ENCODE measurements around the gene RSPH1.
A peak's percentile ranks its signal among the peaks of the same experiment; 100 is the strongest.
"Not testable (repeated sequence)": the region's sequence is repeated elsewhere in the genome, so short reads cannot be mapped to it uniquely, and the experiment has no call there.

RSPH1 gene

DNA sequence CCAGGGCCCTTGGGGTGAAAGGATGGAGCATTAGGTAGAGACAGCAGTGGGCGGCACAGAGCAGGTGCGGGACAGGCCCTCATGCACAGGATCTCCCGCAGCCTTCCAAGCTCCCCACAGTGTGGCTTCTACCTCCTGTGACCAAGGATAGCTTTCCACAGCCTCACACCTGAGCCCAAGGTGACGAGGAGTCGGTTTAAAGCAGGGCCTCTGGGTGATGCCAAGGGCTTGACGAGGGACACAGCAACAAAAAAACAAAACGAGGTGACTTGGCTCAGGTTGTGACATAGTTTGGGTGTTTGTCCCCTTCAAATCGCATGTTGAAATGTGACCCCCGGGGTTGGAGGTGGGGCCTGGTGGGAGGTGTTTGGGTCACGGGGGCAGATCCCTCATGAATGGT is 15.3 kb downstream of the RSPH1 start:
- no peak for DNase-seq

- DNase-seq, result no peak
These were observed 16.4 kb downstream of the RSPH1 start for GRCh38 chr21:42479582-42479981.

GRCh38 chr21:42478504-42478903 is 17.5 kb downstream of the RSPH1 start:
- DNase-seq, result no peak

GRCh38 chr21:42476388-42477331 is 19.4 kb downstream of the RSPH1 start:
- no peak for DNase-seq

GRCh38 chr21:42475526-42476387 is 20.3 kb downstream of the RSPH1 start:
- no peak for DNase-seq

DNA sequence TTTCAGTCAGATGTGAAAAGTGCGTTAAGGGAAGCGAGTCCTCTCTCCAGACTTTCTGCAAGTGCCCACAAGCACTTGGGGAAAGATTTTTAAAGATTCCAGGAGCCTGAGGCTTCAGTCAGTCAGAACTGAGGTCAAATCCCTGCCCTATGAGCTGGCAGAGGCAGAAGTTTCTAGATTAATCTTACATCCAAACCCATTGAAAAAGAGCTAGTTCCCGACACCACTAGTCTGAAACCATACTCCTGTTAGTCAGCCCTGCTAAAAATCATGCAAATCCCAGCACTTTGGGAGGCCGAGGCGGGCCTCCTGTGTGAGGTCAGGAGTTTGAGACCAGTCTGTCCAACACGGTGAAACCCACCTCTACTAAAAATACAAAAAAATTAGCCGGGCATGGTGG is 21.0 kb downstream of the RSPH1 start:
- DNase-seq, result no peak

DNA sequence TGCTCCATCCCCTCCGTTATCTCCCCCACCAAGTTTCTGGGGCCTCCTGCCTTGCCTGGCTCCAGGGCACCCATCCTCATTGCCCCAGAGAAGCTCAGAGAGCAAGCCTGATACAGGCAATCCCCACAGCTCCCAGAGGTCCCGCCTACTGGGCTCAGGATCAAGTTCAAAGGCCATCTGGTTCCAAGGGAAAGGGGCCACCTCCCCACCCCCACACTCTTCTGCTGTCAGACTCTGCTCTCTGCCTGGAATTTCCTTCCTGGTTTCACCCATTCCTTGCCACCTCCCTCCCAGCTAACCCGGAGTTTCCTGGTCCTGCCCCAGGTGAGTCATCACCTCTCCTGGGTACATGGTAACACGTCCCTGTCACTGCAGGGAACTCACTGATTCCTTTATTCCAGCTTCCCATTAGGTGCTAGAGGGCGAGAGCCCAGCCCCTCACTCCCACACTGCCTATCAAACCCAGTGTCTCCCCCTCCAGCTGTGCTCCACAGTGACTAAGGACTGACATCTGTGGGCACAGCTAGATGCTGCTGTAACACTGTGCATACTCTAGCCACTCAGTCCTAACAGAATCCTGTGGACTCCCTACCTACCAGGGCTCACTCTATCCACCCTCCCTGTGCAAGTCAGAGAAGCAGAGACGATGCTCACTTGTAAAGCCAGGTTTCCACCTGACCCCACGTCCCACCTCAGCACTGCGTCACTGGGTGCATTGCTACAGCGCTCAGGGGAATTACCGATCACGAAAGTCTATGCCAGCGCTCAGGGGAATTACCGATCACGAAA is 21.8 kb downstream of the RSPH1 start:
- DNase-seq, result no peak

DNA sequence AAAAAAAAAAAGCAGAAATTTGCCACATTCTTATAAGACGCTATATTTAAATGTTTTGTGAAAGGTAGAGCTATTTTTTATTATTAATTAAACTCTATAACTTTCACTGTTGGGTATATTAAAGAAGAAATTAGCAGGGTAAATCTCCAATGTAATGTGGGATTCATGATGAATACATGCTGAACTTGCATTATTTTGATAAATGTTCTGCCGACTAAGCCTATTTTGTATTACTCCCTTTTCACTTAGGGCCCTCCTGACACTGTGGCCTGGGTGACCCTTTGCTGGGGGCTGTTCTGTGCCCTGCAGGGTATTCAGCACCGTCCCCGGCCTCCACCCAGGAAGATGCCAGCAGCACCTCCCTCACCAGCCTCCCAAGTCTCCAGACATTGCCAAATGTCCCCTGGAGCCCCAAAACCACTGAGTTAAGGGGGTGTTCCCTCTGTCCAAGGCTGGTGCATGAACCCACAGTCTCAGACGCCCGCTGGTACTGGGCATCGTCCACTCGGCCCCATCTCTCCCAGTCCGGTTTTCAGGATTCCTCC is 22.5 kb downstream of the RSPH1 start:
- DNase-seq, result no peak

DNA sequence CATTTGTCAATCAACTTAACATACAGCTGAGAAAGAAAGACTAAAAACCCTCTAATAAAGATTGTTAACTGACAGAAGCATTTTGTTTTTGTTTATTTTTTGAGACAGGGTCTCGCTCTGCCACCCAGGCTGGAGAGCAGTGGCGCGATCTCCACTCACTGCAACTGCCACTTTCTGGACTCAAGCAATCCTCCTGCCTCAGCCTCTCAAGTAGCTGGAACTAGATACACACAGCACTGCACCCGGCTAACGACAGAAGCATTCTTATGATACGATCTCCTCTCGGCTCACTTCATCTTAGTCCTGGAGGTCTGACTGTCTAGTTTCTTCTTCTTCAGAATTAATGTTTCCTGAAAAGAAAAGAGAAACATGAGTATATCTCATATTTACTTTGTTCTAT is 23.5 kb downstream of the RSPH1 start:
- DNase-seq, result no peak

DNA sequence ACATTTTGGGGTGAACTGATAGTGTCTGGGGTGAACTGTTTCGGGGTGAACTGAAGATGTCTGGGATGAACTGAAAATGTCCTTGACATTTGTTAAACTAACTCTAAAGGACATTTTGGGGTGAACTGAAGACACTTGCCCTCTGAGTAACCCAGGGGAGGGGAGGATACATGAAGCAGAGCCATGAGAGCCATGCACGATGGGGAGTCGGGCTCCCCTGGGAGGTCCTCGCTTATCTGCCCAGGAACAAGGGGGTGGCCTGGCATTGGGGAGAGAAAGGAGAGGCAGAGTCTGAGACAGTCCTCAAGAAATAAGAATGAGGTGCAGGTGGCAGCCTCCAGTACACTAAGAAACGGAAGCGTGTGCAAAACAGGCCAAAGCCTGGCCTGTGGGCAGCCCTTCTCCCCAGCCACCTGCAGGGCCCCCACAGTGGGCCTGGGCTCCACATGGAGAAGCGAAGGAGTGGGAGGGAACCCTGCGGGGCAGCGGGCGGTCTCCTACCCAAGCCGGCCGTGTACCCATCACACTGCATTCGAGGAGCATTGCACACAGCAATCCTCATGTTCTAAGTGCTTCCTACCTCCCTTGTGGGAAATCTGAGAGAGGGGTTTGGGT is 24.2 kb downstream of the RSPH1 start:
- DNase-seq, result no peak

DNA sequence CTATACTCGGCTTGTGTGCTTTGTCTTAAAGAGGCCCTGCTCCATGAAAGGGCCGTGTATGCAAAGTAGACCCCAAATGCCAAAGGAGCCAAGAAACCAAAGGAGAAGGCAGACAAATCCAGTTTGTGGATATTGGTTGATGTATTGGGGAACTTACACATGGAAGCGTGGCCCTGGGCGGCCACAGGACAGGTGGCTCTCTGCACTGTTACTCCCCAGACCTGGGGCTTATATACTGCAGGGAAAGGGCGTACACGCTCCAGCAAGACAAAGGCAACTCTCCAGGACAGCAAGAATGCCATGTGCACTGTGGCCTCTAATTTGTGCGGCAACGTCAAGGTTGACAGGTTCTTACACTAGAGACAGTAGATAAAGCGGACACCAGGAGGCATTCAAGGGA is 24.8 kb downstream of the RSPH1 start:
- DNase-seq, result no peak

DNA sequence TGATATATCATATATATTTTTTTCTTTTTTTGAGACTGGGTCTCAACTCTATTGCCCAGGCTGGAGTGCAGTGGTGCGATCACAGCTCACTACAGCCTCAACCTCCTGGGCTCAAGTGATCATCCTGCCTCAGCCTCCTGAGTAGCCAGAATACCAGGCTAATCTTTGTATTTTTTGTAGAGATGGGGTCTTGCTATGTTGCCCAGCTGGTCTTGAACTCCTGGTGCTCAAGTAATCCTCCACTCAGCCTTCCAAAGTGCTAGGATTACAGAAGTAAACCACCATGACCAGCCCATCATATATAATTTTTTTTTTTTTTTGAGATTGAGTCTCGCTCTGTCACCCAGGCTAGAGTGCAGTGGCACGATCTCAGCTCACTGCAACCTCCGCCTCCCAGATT is 26.3 kb downstream of the RSPH1 start:
- not testable (repeated sequence) for DNase-seq

GRCh38 chr21:42469272-42469671 is 26.8 kb downstream of the RSPH1 start:
- DNase-seq, result no peak

GRCh38 chr21:42468491-42469131 is 27.4 kb downstream of the RSPH1 start:
- DNase-seq, result no peak

- no peak for DNase-seq
These were observed 28.7 kb downstream of the RSPH1 start for GRCh38 chr21:42467140-42467983.

- no peak for DNase-seq
These were observed 29.3 kb downstream of the RSPH1 start for GRCh38 chr21:42466700-42467099.

DNA sequence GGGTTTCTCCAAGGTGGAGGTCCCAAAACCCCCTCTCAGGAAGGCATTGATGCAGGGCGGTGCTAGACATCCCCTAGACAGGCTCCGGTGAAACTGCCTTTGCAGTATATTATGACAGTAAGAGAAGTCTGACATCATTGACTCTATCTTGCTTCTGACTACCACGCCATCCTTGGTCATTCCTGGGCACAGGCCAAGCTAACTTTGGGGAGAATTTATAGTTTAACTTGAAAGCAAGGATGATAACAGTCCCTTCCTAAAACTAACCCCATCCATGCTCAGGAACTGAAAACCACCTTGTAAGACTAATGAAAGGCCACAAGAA is 30.3 kb downstream of the RSPH1 start:
- DNase-seq, result no peak

DNA sequence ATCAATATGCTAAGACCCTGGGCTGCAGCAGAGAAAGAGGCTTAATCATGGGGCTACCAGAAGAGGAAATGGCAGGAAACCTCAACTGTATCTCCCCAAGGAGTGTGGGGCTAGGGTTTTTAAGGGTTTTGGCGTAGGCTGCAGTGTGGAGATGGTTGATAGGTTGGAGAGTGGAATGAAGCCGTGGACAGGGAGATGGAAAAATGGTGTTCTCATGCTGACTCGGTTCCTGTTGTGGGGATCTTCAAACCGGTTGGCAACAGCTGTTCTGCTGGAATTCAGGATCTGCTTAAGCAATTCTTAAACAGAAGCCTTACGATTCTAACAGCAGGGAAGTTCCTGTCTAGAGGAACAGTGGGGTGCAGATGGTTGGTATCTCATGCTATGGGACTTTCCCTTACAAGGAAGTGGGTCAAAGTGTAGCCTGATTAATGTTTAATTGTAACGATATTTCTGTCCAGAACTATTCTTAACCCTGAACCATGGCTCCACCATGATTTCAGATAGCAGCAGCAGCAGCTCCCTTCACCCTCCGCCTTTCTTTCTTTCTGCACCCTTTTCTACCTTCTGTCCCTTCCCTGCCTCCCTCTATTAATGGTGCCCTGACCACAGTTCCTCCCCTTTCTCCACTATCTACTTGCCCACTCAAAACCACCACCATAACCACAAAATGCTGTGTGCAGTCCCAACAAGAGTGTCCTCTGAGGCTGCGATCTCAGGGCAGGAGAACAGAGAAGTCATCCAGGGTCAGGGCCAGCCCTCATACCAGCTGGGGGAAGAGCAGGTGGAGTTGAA is 30.8 kb downstream of the RSPH1 start:
- DNase-seq, result no peak

- peak; percentile 10 for DNase-seq
These were observed 32.0 kb downstream of the RSPH1 start for GRCh38 chr21:42463861-42464515.
